GM19395 (cell line): Measurements from ENCODE around the gene CDK5RAP3.
"Not testable (repeated sequence)": the region's sequence is repeated elsewhere in the genome, so short reads cannot be mapped to it uniquely, and the experiment has no call there.

ENCODE experiments used
- ATAC-seq: cut with Tn5 transposase; IDR thresholded peaks from one replicate; pipeline ENCODE4 v1.9.1; 2021; ENCODE audit warnings: mild to moderate bottlenecking, moderate library complexity; ENCODE audit not compliant: unreplicated experiment

CDK5RAP3 gene

GRCh38 chr17:48017817-48018158, 46.9 kb downstream of the CDK5RAP3 start:
- not testable (repeated sequence) for ATAC-seq

- no peak for ATAC-seq
Observed at GRCh38 chr17:48021934-48022333, 51.0 kb downstream of the CDK5RAP3 start.

- ATAC-seq, result no peak
Observed at GRCh38 chr17:48022901-48023300, 52.0 kb downstream of the CDK5RAP3 start.

GRCh38 chr17:48023400-48024148, 52.7 kb downstream of the CDK5RAP3 start:
- no peak for ATAC-seq

GRCh38 chr17:48024149-48025039, 53.5 kb downstream of the CDK5RAP3 start:
- peak; percentile 10 for ATAC-seq

- ATAC-seq, result peak; percentile 81
Observed at GRCh38 chr17:48025040-48025903, 54.4 kb downstream of the CDK5RAP3 start.

- no peak for ATAC-seq
Observed at GRCh38 chr17:48025904-48026501, 55.1 kb downstream of the CDK5RAP3 start.

- ATAC-seq, result peak; percentile 34
Observed at GRCh38 chr17:48026502-48027321, 55.8 kb downstream of the CDK5RAP3 start.

- no peak for ATAC-seq
Observed at GRCh38 chr17:48027322-48027981, 56.5 kb downstream of the CDK5RAP3 start.

- ATAC-seq, result no peak
Observed at GRCh38 chr17:48028736-48029135, 57.8 kb downstream of the CDK5RAP3 start.

GRCh38 chr17:48030531-48030930, 59.6 kb downstream of the CDK5RAP3 start:
- no peak for ATAC-seq
